ENCODE results near the gene SQSTM1. TPM values are rescaled to one million over a fixed set of nuclear protein-coding genes. Genes with fewer than 3 reads are reported as not detected.
A peak's percentile ranks its signal among the peaks of the same experiment; 100 is the strongest.

Gene SQSTM1
- total and polyA plus RNA-seq, 9 of the 15 experiments (the other 6 are each of a cell fraction or from before 2014, with no cell fraction given), result 5.6 to 148 (median 64.0) TPM

- TF ChIP-seq RBM34 (IDR thresholded peaks at IDR 0.05; ENCODE audit: borderline replicate concordance, insufficient read depth, low read length), result no peak
- TF ChIP-seq CEBPG (CRISPR knock-in tag; IDR thresholded peaks at IDR 0.05), result peak; percentile 61
- TF ChIP-seq CEBPG (tag; conservative IDR thresholded peaks at IDR 0.05 in 1 of 2, IDR thresholded peaks at IDR 0.05 in 1 of 2), result peak; percentile 49 to 67; a peak in 3 of 4 replicates
- TF ChIP-seq E2F6 (IDR thresholded peaks at IDR 0.05; ENCODE audit: borderline replicate concordance in 1 of 2, extremely low read depth in 1 of 2, insufficient read depth in 1 of 2, insufficient read length in 1 of 2, low read depth in 1 of 2, low read length in 1 of 2, poor library complexity in 1 of 2, severe bottlenecking in 1 of 2), result peak; percentile 85 to 96
- no peak for TF ChIP-seq U2AF1 (optimal IDR thresholded peaks at IDR 0.05; ENCODE audit: low read depth, low read length)
- no peak for TF ChIP-seq RFX5 (IDR thresholded peaks at IDR 0.05; ENCODE audit: low read depth, low read length)
- no peak for TF ChIP-seq ZC3H8 (IDR thresholded peaks at IDR 0.05)
- TF ChIP-seq CHD7 (IDR thresholded peaks at IDR 0.05; ENCODE audit: low read depth, low read length), result no peak
- TF ChIP-seq AFF1 (IDR thresholded peaks at IDR 0.05; ENCODE audit: low read depth in 1 of 2, partially characterized antibody in 2 of 2), result peak in 1 of 2 experiments; percentile 89
- TF ChIP-seq RBM15 (IDR thresholded peaks at IDR 0.05; ENCODE audit: insufficient read depth, low read length), result no peak
Observed at GRCh38 chr5:179818746-179819295, 1.9 kb upstream of the SQSTM1 start (continued).

Measured in K562 (cell line).